Measurements from ENCODE around the gene LHFPL3. TPM values are rescaled to one million over a fixed set of nuclear protein-coding genes. Genes with fewer than 3 reads are reported as not detected.

Gene LHFPL3
- total RNA-seq, 1 experiment from 2014 or later = not detected

DNA sequence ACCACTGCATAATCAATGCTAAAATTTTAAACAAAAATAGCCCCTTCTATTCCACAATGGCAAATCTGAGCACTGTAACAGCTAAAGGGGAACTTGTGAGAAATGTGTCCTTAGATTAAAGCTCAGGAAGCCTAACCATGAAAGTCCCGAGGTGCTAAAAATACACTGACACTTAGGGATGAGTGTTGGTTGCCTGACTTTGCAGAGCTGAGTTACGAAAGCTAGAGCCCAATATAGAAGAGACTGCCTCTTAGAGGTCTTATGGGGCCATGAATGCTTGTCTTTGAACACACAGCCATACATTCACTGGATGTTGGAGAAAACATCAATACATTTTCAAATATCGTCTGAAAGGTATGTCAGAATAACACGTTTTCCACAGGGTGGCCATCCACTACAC is 209.7 kb downstream of the LHFPL3 start:
- POLR2A ChIA-PET (ENCODE audit: unreplicated experiment) = no interaction called here
- CTCF ChIA-PET = no interaction called here
- Histone ChIP-seq H3K79me2 (ENCODE audit: low read depth) (no peaks in the 10 kb centered on the region), H3K4me3 (no peak overlapping the region), H3K4me2 (no peak overlapping the region), H3K4me1 (replicated peaks; ENCODE audit: insufficient read depth) (no peaks in the 10 kb centered on the region), H4K20me1 (ENCODE audit: insufficient read depth) (no peaks in the 10 kb centered on the region), H3K36me3 (ENCODE audit: low read depth) (no peaks in the 10 kb centered on the region), H2AFZ (no peak overlapping the region), H3K9me3 (ENCODE audit: insufficient read depth, low read depth) (no peaks in the 10 kb centered on the region), H3F3A (ENCODE audit: insufficient read depth, low read depth) (no peaks in the 10 kb centered on the region), H3K27me3 (ENCODE audit: insufficient read depth, low read depth) (no peaks in the 10 kb centered on the region), H3K27ac (no peak overlapping the region), H3K9me2 (ENCODE audit: insufficient read depth) (no peaks in the 10 kb centered on the region)
- intact Hi-C loops (cut with micrococcal nuclease; ENCODE audit: unreplicated experiment) = no loop called here
- DNase-seq = no peak
- BruUV-seq (replicated peaks) = no TSS peak
- no peak for TF ChIP-seq EZH2 (IDR thresholded peaks at IDR 0.05; ENCODE audit: low read depth)
- TF ChIP-seq, protein P1, sequence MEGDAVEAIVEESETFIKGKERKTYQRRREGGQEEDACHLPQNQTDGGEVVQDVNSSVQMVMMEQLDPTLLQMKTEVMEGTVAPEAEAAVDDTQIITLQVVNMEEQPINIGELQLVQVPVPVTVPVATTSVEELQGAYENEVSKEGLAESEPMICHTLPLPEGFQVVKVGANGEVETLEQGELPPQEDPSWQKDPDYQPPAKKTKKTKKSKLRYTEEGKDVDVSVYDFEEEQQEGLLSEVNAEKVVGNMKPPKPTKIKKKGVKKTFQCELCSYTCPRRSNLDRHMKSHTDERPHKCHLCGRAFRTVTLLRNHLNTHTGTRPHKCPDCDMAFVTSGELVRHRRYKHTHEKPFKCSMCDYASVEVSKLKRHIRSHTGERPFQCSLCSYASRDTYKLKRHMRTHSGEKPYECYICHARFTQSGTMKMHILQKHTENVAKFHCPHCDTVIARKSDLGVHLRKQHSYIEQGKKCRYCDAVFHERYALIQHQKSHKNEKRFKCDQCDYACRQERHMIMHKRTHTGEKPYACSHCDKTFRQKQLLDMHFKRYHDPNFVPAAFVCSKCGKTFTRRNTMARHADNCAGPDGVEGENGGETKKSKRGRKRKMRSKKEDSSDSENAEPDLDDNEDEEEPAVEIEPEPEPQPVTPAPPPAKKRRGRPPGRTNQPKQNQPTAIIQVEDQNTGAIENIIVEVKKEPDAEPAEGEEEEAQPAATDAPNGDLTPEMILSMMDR (conservative IDR thresholded peaks at IDR 0.05) = no peak

DNA sequence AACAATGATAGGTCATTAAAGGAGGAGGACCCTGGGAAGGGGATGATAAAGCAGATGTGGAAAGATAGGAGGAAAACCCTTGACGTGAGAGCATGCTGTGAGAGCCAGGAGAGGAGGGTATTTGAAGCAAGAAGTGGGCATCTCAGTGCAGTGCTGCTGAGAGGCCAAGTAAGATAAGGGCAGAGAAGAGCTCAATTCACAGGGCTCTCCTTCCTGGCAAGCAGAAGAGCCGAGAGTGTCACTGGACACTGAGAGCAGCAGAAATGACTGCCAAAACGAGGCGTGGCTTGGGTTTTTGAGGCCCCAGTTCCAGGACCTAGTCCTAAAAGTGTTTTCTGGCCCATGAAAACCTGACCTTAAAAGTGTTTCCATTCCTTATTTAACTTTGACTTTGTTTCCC is 213.5 kb downstream of the LHFPL3 start:
- BruUV-seq (replicated peaks) = no TSS peak
- no peaks in the 10 kb centered on the region for H4K20me1 ChIP-seq (ENCODE audit: insufficient read depth)
- no peaks in the 10 kb centered on the region for H3K4me1 ChIP-seq (replicated peaks; ENCODE audit: insufficient read depth)
- no peaks in the 10 kb centered on the region for H3F3A ChIP-seq (ENCODE audit: insufficient read depth, low read depth)
- no peak overlapping the region for H3K27ac ChIP-seq
- H3K4me2 ChIP-seq = no peak overlapping the region
- no peaks in the 10 kb centered on the region for H3K9me2 ChIP-seq (ENCODE audit: insufficient read depth)
- no peak overlapping the region for H2AFZ ChIP-seq
- no peak for TF ChIP-seq EZH2 (IDR thresholded peaks at IDR 0.05; ENCODE audit: low read depth)
- no peaks in the 10 kb centered on the region for H3K27me3 ChIP-seq (ENCODE audit: insufficient read depth, low read depth)
- no peaks in the 10 kb centered on the region for H3K9me3 ChIP-seq (ENCODE audit: insufficient read depth, low read depth)
- no peak overlapping the region for H3K4me3 ChIP-seq
- ChIA-PET CTCF (no interaction called here), POLR2A (ENCODE audit: unreplicated experiment) (no interaction called here)
- intact Hi-C loops (cut with micrococcal nuclease; ENCODE audit: unreplicated experiment) = no loop called here
- DNase-seq = no peak
- no peaks in the 10 kb centered on the region for H3K36me3 ChIP-seq (ENCODE audit: low read depth)
- H3K79me2 ChIP-seq (ENCODE audit: low read depth) = no peaks in the 10 kb centered on the region

DNA sequence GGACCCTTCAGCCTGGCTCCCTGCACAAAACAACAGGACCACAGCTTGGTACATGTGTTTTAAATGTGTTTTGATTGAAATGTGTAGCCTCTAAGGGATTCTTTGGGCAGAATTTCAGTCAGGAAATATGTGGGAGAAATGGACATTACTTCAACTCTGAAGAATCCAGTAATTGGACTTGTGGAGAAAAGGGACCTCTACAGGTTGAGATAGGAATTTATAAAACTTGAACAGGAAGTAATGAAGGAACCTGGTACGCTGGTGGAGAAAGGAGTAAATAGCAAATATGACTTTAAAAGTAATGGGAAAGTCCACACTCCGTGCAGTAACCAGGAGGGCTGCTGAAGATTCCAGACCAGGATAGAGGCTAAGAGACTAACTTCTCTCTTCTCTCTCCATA is 220.5 kb downstream of the LHFPL3 start:
- H3K9me3 ChIP-seq (ENCODE audit: insufficient read depth, low read depth) = no peaks in the 10 kb centered on the region
- H3K4me3 ChIP-seq = no peak overlapping the region
- H3K27me3 ChIP-seq (ENCODE audit: insufficient read depth, low read depth) = no peaks in the 10 kb centered on the region
- H4K20me1 ChIP-seq (ENCODE audit: insufficient read depth) = no peaks in the 10 kb centered on the region
- H3K79me2 ChIP-seq (ENCODE audit: low read depth) = no peaks in the 10 kb centered on the region
- intact Hi-C loops (cut with micrococcal nuclease; ENCODE audit: unreplicated experiment) = no loop called here
- no peaks in the 10 kb centered on the region for H3K4me1 ChIP-seq (replicated peaks; ENCODE audit: insufficient read depth)
- ChIA-PET CTCF (no interaction called here), POLR2A (ENCODE audit: unreplicated experiment) (no interaction called here)
- H3K36me3 ChIP-seq (ENCODE audit: low read depth) = no peaks in the 10 kb centered on the region
- H3F3A ChIP-seq (ENCODE audit: insufficient read depth, low read depth) = no peaks in the 10 kb centered on the region
- no TSS peak for BruUV-seq (replicated peaks)
- H2AFZ ChIP-seq = no peak overlapping the region
- no peaks in the 10 kb centered on the region for H3K9me2 ChIP-seq (ENCODE audit: insufficient read depth)
- no peak for DNase-seq
- no peak for TF ChIP-seq EZH2 (IDR thresholded peaks at IDR 0.05; ENCODE audit: low read depth)
- H3K27ac ChIP-seq = no peak overlapping the region
- no peak overlapping the region for H3K4me2 ChIP-seq

DNA sequence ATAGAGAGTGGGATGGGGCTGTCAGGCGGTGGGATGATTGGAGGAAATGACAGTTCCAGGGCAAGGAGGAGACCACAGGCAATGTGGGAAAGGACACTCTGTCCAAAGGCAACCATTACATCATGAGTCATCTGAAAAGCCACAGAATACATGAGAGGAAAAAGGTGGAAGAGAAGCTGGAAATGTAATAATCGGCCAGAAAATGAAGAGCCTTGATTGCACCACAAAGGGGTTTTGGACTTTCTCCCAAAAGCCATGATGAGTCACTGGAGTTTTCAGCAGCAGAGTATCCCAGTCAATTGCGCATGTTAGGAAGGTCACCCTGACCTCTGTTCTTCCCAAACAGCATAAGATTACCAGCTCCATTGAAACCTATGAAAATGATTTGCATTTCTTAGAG is 222.0 kb downstream of the LHFPL3 start:
- Histone ChIP-seq H2AFZ (no peak overlapping the region), H4K20me1 (ENCODE audit: insufficient read depth) (no peaks in the 10 kb centered on the region), H3K4me3 (no peak overlapping the region), H3K4me1 (replicated peaks; ENCODE audit: insufficient read depth) (no peaks in the 10 kb centered on the region), H3F3A (ENCODE audit: insufficient read depth, low read depth) (no peaks in the 10 kb centered on the region), H3K36me3 (ENCODE audit: low read depth) (no peaks in the 10 kb centered on the region), H3K27me3 (ENCODE audit: insufficient read depth, low read depth) (no peaks in the 10 kb centered on the region), H3K9me2 (ENCODE audit: insufficient read depth) (no peaks in the 10 kb centered on the region), H3K27ac (no peak overlapping the region), H3K79me2 (ENCODE audit: low read depth) (no peaks in the 10 kb centered on the region), H3K9me3 (ENCODE audit: insufficient read depth, low read depth) (no peaks in the 10 kb centered on the region), H3K4me2 (no peak overlapping the region)
- TF ChIP-seq, protein P1 (conservative IDR thresholded peaks at IDR 0.05) = no peak
- TF ChIP-seq EZH2 (IDR thresholded peaks at IDR 0.05; ENCODE audit: low read depth) = no peak
- POLR2A ChIA-PET (ENCODE audit: unreplicated experiment) = no interaction called here
- no TSS peak for BruUV-seq (replicated peaks)
- CTCF ChIA-PET = no interaction called here
- intact Hi-C loops (cut with micrococcal nuclease; ENCODE audit: unreplicated experiment) = no loop called here
- DNase-seq = no peak
